Cardiac muscle cell (in vitro differentiated cells and primary cell): Measurements from ENCODE around the gene CD274. TPM values are rescaled to one million over a fixed set of nuclear protein-coding genes. Genes with fewer than 3 reads are reported as not detected.
"Not testable (repeated sequence)": the region's sequence is repeated elsewhere in the genome, so short reads cannot be mapped to it uniquely, and the experiment has no call there.

Source experiments
- DNase-seq, 2 donors: peaks; one replicate each; pipeline versions ENCODE4 v3.0.0 to v3.0.0-alpha.2; 2010 to 2017; ENCODE audit warnings: low read depth in 1 of 2, low spot score in 1 of 2
- H3K27ac ChIP-seq: fragments of 200-600 bp; sonication (generic); 2 replicates; pipeline ENCODE4 v1.5.1; 2016
- H3K27me3 ChIP-seq: fragments of 200-600 bp; sonication (generic); 2 replicates; pipeline ENCODE4 v1.6.0; 2016; ENCODE audit warnings: control low read depth
- H3K36me3 ChIP-seq: fragments of 200-600 bp; sonication (generic); 2 replicates; pipeline ENCODE4 v1.5.1; 2016; ENCODE audit warnings: control low read depth
- H3K4me1 ChIP-seq: fragments of 200-600 bp; sonication (generic); 2 replicates; pipeline ENCODE4 v1.8.1; 2017; ENCODE audit warnings: low read depth, mild to moderate bottlenecking, mixed run types
- H3K4me3 ChIP-seq: fragments of 200-600 bp; sonication (generic); 2 replicates; pipeline ENCODE4 v1.5.1; 2016; ENCODE audit warnings: mild to moderate bottlenecking
- H3K9me3 ChIP-seq: fragments of 200-600 bp; sonication (generic); 2 replicates; pipeline ENCODE4 v1.5.1; 2017; ENCODE audit warnings: low read depth, mild to moderate bottlenecking, control low read depth
- polyA plus RNA-seq: library from polyadenylated mRNA; unstranded; fragments of >200 nt; fragmentation: Nextera tagmentation; extraction: Ambion mirVana; gene quantifications from 2 replicates; pipeline ENCODE4 v1.2.1, GENCODE V29; 2016
- total RNA-seq: library from RNA; depleted of rRNA; stranded (reverse); fragments of >200 nt; gene quantifications from 2 replicates; pipeline ENCODE4 v1.2.3, GENCODE V29; 2016
- TF ChIP-seq, protein P1 (sequence below): IDR thresholded peaks from 2 replicates; pipeline ENCODE4 v1.5.1; 2012; ENCODE audit warnings: low read depth, mild to moderate bottlenecking, low read length

Gene CD274
- total and polyA plus RNA-seq, 2 experiments from 2014 or later: not detected

DNA sequence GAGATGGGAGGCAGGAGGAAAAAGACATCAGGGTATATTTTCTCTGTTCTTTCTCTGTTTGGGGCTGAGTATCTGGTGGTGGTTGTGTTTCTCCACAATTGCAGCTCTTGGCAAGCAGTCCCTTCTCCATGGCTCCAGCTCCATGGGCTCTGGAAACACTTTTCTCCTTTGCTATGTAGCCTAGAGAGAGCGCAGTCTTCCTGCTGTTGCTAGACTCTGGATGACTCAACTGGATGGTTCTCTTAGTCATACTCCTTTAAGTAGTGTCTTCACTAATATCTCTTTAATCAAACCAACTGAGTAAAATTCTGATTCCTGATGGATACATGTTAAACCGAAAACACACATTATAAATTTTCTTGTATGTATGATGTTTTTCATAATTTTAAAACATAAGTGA lies 9.3 kb upstream of the CD274 start:
- no peaks in the 10 kb centered on the region for H3K36me3 ChIP-seq
- no peak overlapping the region for H3K27ac ChIP-seq
- peaks cover under 1% of the 10 kb centered on the region for H3K27me3 ChIP-seq
- H3K4me3 ChIP-seq: no peak overlapping the region
- H3K4me1 ChIP-seq: peaks cover 5% of the 10 kb centered on the region
- TF ChIP-seq, protein P1, sequence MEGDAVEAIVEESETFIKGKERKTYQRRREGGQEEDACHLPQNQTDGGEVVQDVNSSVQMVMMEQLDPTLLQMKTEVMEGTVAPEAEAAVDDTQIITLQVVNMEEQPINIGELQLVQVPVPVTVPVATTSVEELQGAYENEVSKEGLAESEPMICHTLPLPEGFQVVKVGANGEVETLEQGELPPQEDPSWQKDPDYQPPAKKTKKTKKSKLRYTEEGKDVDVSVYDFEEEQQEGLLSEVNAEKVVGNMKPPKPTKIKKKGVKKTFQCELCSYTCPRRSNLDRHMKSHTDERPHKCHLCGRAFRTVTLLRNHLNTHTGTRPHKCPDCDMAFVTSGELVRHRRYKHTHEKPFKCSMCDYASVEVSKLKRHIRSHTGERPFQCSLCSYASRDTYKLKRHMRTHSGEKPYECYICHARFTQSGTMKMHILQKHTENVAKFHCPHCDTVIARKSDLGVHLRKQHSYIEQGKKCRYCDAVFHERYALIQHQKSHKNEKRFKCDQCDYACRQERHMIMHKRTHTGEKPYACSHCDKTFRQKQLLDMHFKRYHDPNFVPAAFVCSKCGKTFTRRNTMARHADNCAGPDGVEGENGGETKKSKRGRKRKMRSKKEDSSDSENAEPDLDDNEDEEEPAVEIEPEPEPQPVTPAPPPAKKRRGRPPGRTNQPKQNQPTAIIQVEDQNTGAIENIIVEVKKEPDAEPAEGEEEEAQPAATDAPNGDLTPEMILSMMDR: no peak
- H3K9me3 ChIP-seq: no peaks in the 10 kb centered on the region
- DNase-seq: peak in 1 of 2 donors; percentile 49

DNA sequence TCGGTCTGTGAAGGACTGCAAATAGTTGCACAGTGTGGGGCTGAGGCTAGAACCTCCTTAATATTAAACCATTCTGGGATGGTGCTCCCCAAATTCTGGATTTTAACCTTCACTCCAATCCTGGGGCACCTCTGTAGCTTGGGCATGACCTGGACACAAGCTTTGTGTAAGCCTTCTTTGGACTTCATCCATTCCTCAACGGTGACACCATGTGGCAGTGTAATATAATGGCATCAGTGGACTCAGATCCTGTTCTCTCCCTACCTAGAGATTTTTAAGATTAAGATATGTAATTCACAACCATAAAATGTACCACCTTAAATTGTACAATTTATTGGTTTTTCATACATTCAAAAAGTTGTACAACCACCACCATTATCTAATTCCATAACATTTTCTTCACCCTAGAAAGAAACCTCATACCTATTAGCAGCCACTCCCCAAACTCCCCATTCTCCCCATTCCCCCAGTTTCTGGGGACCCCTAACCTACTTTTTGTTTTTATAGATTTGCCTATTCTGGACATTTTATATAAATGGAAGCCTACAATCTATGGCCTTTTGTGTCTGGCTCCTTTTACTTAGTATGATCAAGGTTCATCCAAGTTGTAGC lies 7.8 kb upstream of the CD274 start:
- TF ChIP-seq, protein P1: peak; percentile 57
- DNase-seq: peak; percentile 50 to 73

DNA sequence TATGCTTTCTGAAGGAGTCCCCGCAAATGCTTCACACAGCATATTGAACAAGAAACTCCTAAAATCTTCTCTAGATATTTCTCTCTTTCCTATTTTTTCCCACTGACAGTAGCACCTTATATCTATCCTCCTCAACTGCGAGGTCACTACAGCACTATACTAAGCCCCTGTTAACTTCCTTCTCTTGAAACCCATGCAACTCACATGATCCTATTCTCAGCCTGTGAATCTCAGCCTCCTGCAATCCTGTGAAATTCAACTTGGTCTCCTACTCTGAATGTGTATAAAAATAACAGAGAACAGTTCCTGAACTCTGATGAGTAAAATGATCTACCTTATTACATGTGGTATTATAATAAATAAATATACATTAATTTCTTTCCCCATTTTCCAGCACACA lies 6.5 kb upstream of the CD274 start:
- TF ChIP-seq, protein P1: no peak
- Histone ChIP-seq H3K9me3 (no peaks in the 10 kb centered on the region), H3K27me3 (peaks cover 10% of the 10 kb centered on the region), H3K4me3 (no peak overlapping the region), H3K27ac (no peak overlapping the region), H3K36me3 (no peaks in the 10 kb centered on the region), H3K4me1 (no peaks in the 10 kb centered on the region)
- DNase-seq: no peak

More for the DNA sequence above, 7.8 kb upstream of the CD274 start:
- H3K4me3 ChIP-seq: no peak overlapping the region
- H3K4me1 ChIP-seq: no peaks in the 10 kb centered on the region
- H3K9me3 ChIP-seq: no peaks in the 10 kb centered on the region
- H3K36me3 ChIP-seq: no peaks in the 10 kb centered on the region
- H3K27ac ChIP-seq: no peak overlapping the region
- H3K27me3 ChIP-seq: peaks cover 9% of the 10 kb centered on the region

- not testable (repeated sequence) for DNase-seq, H3K27me3 ChIP-seq, H3K4me3 ChIP-seq, H3K4me1 ChIP-seq, H3K27ac ChIP-seq, H3K36me3 ChIP-seq, H3K9me3 ChIP-seq
Measured at GRCh38 chr9:5445096-5445495, 5.2 kb upstream of the CD274 start.

GRCh38 chr9:5445886-5446285 lies 4.5 kb upstream of the CD274 start:
- H3K36me3 ChIP-seq: no peaks in the 10 kb centered on the region
- H3K9me3 ChIP-seq: no peaks in the 10 kb centered on the region
- no peaks in the 10 kb centered on the region for H3K4me1 ChIP-seq
- no peak overlapping the region for H3K27ac ChIP-seq
- H3K4me3 ChIP-seq: no peak overlapping the region
- DNase-seq: no peak
- peaks cover 10% of the 10 kb centered on the region for H3K27me3 ChIP-seq
- TF ChIP-seq, protein P1: no peak

GRCh38 chr9:5446451-5447236 lies 3.7 kb upstream of the CD274 start:
- H3K36me3 ChIP-seq: no peaks in the 10 kb centered on the region
- no peaks in the 10 kb centered on the region for H3K9me3 ChIP-seq
- no peak for DNase-seq
- H3K27me3 ChIP-seq: peaks cover 10% of the 10 kb centered on the region
- TF ChIP-seq, protein P1: no peak
- no peaks in the 10 kb centered on the region for H3K4me1 ChIP-seq
- H3K27ac ChIP-seq: no peak overlapping the region
- no peak overlapping the region for H3K4me3 ChIP-seq
